ENCODE data around the gene FLOT2. TPM values are rescaled to one million over a fixed set of nuclear protein-coding genes. Genes with fewer than 3 reads are reported as not detected.

FLOT2 gene
- total and polyA plus RNA-seq, 7 donors, result 30.4 to 81.1 (median 40.8) TPM

GRCh38 chr17:28892024-28892423, 5.5 kb downstream of the FLOT2 start:
- peaks cover 20% of the 10 kb centered on the region for H3K4me1 ChIP-seq
- TF ChIP-seq, protein P1, sequence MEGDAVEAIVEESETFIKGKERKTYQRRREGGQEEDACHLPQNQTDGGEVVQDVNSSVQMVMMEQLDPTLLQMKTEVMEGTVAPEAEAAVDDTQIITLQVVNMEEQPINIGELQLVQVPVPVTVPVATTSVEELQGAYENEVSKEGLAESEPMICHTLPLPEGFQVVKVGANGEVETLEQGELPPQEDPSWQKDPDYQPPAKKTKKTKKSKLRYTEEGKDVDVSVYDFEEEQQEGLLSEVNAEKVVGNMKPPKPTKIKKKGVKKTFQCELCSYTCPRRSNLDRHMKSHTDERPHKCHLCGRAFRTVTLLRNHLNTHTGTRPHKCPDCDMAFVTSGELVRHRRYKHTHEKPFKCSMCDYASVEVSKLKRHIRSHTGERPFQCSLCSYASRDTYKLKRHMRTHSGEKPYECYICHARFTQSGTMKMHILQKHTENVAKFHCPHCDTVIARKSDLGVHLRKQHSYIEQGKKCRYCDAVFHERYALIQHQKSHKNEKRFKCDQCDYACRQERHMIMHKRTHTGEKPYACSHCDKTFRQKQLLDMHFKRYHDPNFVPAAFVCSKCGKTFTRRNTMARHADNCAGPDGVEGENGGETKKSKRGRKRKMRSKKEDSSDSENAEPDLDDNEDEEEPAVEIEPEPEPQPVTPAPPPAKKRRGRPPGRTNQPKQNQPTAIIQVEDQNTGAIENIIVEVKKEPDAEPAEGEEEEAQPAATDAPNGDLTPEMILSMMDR (IDR thresholded peaks at IDR 0.05), result no peak
- no peaks in the 10 kb centered on the region for H3K9me3 ChIP-seq
- peak in 1 of 4 donors; percentile 28 for ATAC-seq
- peaks cover 0 to 8% of the 10 kb centered on the region in 2 donors for H3K36me3 ChIP-seq (ENCODE audit: insufficient read depth in 1 of 2, low read depth in 1 of 2)
- intact Hi-C loops (cut with DNase I), result loop anchor here in 1 of 2 donors (10.0 kb wide), 1 partner anchor 127 kb away; no protein-coding TSS in a partner anchor
- no peak overlapping the region for H3K27ac ChIP-seq
- no peak for DNase-seq
- H3K27me3 ChIP-seq (ENCODE audit: insufficient read depth in 3 of 3, low read length in 2 of 3), result no peaks in the 10 kb centered on the region
- no peak overlapping the region for H3K4me3 ChIP-seq
- WGBS, 3 donors, result 71 to 81% (median 72%) methylated on average over 3 to 4 of the region's 4 CpGs

GRCh38 chr17:28891201-28891600, 6.3 kb downstream of the FLOT2 start:
- peaks cover 0 to 12% of the 10 kb centered on the region in 2 donors for H3K36me3 ChIP-seq (ENCODE audit: insufficient read depth in 1 of 2, low read depth in 1 of 2)
- no peak overlapping the region for H3K4me3 ChIP-seq
- H3K4me1 ChIP-seq, result peaks cover 20% of the 10 kb centered on the region
- intact Hi-C loops (cut with DNase I), result loop anchor here in 1 of 2 donors (10.0 kb wide), 1 partner anchor 126 kb away; no protein-coding TSS in a partner anchor
- TF ChIP-seq, protein P1 (IDR thresholded peaks at IDR 0.05), result no peak
- WGBS, 3 donors, result 47 to 65% (median 59%) methylated on average over 1 of the region's 1 CpG
- DNase-seq (no peak), ATAC-seq (peak in 1 of 4 donors; percentile 24)
- H3K9me3 ChIP-seq, result no peaks in the 10 kb centered on the region
- H3K27ac ChIP-seq, result no peak overlapping the region
- no peaks in the 10 kb centered on the region for H3K27me3 ChIP-seq (ENCODE audit: insufficient read depth in 3 of 3, low read length in 2 of 3)

DNA sequence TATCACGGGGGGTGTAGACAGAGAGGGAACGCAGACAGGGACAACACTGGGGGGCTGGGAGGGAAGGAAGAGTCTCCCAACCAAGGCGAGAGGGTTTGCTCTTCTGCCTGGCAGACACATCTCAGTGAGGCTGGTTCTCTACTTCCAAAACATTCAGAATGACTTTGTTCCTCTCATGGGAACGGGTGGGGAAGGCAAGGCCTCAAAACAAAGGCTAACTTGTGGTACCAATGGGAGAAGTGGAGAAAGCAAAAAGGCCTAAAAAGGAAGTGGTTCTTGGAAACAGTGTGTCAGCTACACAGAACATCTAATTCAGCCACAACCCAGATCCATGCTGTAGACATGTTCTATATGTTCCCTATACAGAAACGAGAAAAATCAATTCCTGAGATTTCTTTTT, 7.5 kb downstream of the FLOT2 start:
- Histone ChIP-seq H3K36me3 (ENCODE audit: insufficient read depth in 1 of 2, low read depth in 1 of 2) (peaks cover 0 to 23% of the 10 kb centered on the region in 2 donors), H3K27me3 (ENCODE audit: insufficient read depth in 3 of 3, low read length in 2 of 3) (no peaks in the 10 kb centered on the region), H3K4me1 (peaks cover 20% of the 10 kb centered on the region), H3K9me3 (no peaks in the 10 kb centered on the region), H3K27ac (no peak overlapping the region), H3K4me3 (no peak overlapping the region)
- 75 to 82% (median 78%) methylated on average over 5 of the region's 5 CpGs for WGBS, 3 donors
- DNase-seq (no peak), ATAC-seq (no peak)
- TF ChIP-seq, protein P1 (IDR thresholded peaks at IDR 0.05), result no peak
- intact Hi-C loops (cut with DNase I), result loop anchor here in 1 of 2 donors (10.0 kb wide), 1 partner anchor 125 kb away; no protein-coding TSS in a partner anchor

GRCh38 chr17:28888832-28889231, 8.7 kb downstream of the FLOT2 start:
- peaks cover 0 to 34% of the 10 kb centered on the region in 2 donors for H3K36me3 ChIP-seq (ENCODE audit: insufficient read depth in 1 of 2, low read depth in 1 of 2)
- H3K4me1 ChIP-seq, result peaks cover 18% of the 10 kb centered on the region
- TF ChIP-seq, protein P1 (IDR thresholded peaks at IDR 0.05), result no peak
- no peak overlapping the region for H3K4me3 ChIP-seq
- WGBS, 3 donors, result 88 to 94% (median 92%) methylated on average over 7 of the region's 7 CpGs
- intact Hi-C loops (cut with DNase I), result no loop called here
- H3K27me3 ChIP-seq (ENCODE audit: insufficient read depth in 3 of 3, low read length in 2 of 3), result no peaks in the 10 kb centered on the region
- ATAC-seq (no peak), DNase-seq (no peak)
- no peak overlapping the region for H3K27ac ChIP-seq
- no peaks in the 10 kb centered on the region for H3K9me3 ChIP-seq

Data from psoas muscle (tissue), 8 donors.